Stimulated activated CD4-positive, alpha-beta T cell treated with anti-CD3 and anti-CD28 coated beads, Interleukin-4, amount 100 ng/mL, for 1 hour (primary cell): ENCODE results near the gene TSPAN14.
A peak's percentile ranks its signal among the peaks of the same experiment; 100 is the strongest.
"Not testable (repeated sequence)": the region's sequence is repeated elsewhere in the genome, so short reads cannot be mapped to it uniquely, and the experiment has no call there.

Experiments
- DNase-seq: peaks from one replicate; pipeline ENCODE4 v3.0.0-alpha.2; 2020

The TSPAN14 gene

DNA sequence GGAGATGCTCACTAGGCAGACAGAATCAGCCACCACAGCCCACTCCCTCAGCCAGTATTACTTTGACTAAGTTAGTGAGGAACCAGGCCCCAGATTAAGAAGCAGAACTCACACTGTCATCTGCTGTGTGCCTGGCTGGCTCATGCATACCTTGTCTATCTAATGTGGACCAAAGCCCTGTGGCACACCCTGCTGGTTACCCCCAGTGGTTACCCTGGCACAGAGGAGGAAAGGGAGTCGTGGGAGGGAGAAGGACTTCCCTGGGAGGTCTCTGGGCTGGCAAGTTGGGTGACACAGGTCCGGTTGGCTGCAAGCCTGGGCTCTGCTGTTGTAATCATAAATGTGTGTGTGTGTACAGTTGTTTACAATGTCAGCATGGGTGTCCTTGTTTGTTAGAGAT lies 76.1 kb downstream of the TSPAN14 start:
- peak; percentile 40 for DNase-seq

DNA sequence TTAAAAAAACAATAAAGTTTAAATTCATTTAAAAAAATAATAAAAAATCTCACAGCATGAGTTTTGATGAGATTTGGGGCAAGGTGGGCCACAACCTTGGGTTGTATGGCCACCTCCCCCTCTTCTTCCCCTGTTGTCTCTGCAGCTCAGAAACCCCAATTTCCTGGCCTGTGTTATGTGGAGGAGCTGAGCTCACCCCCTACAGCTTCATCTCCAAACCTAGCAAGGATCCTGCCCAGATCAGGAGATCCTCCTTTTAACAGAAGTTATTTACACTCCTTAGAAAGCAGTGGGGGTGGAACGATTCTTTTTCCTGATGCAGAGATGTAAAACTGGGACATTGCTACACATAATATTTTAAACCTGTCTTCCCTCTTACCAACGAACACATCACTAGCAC lies 76.7 kb downstream of the TSPAN14 start:
- no peak for DNase-seq

DNA sequence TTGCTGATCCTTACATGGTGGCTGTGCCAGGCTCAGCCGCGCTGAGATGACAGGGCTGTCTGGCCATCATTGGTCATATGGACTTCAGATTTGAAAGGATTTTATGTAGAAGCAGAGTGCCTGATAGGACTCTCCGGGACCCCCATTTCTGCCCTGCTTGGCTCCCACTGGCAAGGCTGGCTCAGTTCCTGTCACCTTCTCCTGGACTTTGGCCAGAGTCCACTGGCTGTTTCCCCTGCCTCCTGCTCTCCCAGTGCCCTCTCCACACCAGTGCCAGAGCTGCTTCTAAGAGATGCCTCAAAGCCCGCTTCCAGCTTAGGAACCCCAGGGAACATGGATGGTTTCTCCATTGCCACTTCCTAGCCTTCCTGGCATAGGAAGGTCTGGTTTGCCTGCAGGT lies 78.5 kb downstream of the TSPAN14 start:
- no peak for DNase-seq

DNA sequence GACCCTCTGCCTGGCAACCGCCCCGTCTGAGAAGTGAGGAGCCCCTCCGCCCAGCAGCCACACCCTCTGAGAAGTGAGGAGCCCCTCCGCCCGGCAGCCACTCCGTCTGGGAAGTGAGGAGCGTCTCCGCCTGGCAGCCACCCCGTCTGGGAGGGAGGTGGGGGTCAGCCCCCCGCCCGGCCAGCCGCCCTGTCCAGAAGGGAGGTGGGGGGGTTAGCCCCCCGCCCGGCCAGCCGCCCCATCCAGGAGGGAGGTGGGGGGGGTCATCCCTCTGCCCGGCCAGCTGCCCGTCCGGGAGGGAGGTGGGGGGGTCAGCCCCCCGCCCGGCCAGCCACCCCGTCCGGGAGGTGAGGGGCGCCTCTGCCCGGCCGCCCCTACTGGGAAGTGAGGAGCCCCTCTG lies 79.9 kb downstream of the TSPAN14 start:
- not testable (repeated sequence) for DNase-seq

DNA sequence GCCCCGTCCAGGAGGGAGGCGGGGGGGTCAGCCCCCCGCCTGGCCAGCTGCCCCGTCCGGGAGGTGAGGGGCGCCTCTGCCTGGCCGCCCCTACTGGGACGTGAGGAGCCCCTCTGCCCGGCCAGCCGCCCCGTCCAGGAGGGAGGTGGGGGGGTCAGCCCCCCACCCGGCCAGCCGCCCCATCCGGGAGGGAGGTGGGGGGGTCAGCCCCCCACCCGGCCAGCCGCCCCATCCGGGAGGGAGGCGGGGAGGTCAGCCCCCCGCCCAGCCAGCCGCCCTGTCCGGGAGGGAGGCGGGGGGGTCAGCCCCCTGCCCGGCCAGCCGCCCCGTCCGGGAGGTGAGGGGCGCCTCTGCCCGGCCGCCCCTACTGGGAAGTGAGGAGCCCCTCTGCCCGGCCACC lies 80.5 kb downstream of the TSPAN14 start:
- DNase-seq: not testable (repeated sequence)

DNA sequence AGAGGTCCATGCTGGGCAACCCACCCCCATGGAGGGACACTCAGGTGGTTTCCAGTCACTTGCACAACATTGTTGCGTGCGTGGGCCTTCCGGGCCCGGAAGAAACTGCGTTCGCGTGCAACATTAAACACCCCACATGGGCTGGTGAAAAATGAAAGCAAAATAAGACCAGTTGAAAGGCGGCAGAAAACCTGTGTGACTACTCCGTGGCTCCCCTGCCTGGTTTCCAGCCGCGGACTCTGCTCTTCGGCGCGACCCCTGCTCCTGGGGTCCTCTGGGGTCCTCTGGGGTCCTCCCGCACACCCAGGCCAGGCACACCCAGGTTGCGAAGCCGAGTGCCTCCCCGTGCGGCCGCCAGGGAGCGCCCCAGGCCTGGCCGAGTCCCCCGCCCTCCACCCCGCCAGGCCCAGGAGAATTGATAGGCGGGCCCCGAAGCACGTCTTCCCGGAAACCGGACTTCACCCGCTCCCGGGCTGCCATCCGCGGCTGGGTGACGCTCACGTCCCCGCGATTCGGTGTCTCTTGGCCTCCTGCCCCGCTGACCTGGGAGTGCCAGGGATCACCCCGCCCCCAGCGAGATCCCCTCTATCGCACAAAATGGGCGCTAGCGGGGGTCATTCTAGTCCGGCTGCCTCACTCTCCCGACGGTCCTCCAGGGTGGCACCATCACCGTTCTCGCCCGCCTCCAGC lies 81.7 kb downstream of the TSPAN14 start:
- peak; percentile 70 for DNase-seq

DNA sequence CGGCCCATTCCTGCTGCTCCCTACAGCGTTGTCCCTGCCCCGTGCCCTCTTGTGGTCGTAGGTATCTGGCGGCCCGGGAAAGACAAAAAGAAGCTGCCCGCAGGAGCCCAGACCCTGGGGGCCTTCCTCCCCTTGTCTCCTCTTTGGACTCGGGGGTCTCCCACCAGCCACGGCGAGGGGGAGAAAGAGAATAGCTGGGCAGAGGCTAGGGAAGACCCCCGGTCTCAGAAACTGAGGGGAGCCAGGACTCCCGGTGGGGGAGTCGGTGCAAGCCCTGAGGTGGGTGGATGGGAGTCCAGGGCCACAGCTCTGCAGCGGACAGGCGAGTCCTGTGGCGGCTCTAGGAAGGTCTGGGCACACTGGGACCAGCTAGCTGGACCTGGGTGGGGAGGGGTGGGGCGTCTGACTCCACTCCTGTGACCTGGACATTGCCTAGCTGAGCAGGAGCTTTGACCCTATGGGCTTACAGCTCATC lies 82.3 kb downstream of the TSPAN14 start:
- DNase-seq: no peak

DNA sequence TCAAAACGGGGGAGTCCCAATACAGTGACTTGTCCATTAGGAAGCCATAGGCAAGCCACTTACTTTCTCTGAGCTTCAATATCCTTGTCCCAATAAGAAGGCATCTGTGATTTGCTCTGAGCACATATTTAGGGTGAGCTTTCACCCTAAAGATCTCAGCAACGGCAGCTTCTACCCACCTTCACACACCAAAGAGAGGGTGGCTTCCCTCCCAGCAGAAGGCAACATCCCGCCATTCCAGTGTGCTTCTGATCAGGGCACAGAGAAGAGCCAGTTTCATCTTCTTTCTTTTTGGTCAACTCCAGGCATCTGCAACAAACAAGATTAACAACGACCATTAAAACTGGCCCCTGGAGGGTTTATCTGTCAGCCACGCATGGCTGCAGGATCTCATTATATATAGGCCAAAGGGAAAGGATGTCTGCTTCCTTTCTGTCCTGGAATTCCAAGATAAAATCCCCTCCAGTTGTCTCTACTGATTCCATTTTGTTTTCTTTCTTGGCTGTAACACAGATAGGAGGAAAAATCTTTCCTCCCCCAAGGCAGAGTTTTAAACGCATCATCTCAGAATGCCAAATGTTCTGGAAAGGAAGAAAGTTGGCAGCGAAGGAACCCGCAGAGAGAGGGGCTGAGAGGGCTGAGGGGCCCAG lies 83.1 kb downstream of the TSPAN14 start:
- no peak for DNase-seq

DNA sequence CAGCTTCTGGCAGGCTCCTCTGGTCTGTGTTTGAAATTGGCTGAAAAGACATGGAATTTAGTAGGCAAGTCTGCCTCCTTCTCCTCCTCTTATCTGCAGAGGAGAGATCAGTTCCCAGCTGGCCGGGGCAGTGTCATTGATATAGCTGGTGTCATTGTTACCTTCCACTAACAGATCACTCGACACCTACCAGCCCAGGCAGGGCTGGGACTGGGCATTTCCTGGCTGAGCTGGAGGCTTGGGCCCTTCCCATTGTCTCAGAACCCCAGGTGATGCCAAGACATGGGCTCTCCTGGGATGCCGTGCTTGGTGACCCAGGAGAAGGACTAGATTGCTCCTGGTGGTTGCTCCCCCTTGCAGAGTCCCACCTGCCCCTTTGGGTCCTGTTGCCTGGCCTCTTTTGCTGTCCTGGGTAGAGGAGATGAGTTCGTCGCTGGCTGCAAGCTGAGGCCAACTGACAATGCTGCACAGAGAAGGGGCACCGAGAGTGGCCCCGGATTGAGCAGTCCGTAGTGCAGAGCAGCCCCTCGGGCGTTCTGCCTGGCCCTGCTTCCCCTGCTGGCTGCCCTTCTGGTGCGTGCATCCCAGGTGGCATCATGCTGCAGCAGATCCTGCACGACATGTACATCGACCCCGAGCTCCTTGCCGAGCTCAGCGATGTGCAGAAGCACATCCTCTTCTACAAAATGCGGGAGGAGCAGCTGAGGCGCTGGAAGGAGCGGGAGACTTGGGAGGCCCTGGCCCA lies 83.8 kb downstream of the TSPAN14 start, which contains the start of gene SH2D4B:
Gene SH2D4B (plus strand): TSS at position 167 of the 745 bp plus-strand sequence. CDS start 430 bp downstream, at position 597.
- no peak for DNase-seq

DNA sequence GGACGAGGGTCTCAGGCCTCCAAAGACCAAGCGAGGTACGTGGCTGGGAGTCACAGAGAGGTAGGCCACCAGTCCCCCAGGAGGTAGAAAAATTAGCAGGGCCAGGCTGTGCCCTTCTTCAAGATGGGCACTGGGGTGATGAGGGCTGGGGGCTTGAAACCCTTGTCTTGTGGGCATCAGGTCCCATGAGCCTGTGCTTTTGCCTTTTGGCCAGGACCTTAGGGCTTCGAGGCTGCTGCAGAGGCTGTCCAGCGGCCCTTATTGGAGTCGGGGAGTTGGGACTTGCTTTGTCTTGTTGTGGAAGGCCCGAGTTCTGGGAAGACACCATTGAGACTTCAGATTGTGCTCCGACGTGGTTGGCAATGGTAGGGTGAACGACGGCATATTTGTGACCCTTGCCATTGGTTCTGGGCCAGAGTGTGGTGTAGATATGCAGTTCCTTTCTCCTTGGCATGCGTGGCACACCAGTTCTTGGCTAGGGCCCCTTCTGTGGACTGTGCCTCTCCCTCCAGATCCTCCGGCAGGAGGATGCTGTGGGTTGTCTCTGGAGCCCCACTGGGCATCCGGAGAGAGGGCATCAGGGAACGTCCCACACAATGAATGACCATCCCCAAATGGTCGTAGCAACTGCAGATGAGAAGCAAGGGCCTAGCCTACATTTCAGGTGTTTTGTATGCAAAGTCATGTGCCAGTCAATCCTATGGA lies 84.5 kb downstream of the TSPAN14 start:
- no peak for DNase-seq

DNA sequence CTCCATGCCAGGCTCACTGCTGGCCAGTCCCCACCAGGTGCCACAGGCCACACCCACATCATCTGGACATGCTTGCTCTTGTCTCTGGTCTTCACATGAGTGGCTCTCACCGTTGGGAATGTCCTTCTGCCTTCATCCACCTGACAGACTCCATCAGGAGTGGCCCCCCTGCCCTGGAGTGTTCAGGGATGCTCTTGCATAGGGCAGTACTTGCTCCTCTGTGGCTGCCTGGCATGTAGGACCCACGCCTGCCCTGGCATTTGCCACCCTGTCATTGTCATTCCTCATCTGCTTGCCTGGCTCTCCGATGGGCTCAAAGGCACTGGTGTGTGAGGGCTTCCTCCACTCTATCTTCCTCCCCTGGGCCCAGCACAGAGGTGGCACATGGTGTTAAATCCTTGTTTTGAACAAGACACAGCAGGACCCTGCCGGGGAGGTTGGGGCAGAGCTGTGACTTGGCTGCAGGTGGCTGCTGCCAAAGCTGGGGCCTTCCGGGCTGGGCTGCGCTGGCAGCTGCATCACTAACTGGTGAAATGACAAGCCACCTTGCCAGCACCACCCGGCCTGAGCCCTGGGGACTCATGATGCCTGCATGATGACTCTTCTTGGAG lies 85.4 kb downstream of the TSPAN14 start:
- DNase-seq: no peak

DNA sequence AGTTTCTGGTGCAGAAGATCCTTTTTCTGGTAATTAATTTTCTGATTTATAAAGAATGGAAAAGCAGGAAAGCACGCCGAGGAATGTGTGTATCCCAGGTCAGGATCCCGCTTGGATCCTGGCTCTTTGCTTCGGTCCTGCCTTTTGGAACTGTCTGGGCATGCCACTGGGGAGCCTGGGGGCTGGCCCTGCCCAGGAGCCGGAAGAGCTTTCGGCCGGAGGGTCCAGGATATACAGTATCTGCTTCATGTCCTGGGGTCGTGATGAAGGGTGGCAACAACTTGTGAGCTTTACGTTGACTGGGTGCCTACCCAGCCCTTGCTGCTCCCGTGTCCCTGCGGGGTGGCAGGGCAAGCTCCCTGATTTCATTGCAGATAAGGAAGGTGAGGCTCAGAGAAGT lies 86.0 kb downstream of the TSPAN14 start:
- DNase-seq: no peak

DNA sequence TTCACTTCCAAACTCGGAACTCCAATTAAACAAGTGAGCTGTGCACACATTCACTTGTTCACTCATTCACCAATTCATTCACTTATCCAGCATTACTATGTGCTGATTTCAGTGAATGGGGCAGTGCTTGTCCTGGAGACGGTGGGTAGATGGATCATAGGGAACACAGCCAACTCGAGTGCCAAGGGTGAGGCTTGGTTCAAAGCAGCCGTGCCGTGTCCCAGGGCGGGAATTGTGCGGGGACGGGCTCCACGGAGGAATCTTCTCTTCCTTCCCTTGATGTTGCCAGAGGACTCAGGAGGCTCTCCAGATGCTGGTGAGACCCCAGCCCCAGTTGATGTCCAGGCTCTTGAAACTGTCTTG lies 86.5 kb downstream of the TSPAN14 start:
- DNase-seq: no peak

DNA sequence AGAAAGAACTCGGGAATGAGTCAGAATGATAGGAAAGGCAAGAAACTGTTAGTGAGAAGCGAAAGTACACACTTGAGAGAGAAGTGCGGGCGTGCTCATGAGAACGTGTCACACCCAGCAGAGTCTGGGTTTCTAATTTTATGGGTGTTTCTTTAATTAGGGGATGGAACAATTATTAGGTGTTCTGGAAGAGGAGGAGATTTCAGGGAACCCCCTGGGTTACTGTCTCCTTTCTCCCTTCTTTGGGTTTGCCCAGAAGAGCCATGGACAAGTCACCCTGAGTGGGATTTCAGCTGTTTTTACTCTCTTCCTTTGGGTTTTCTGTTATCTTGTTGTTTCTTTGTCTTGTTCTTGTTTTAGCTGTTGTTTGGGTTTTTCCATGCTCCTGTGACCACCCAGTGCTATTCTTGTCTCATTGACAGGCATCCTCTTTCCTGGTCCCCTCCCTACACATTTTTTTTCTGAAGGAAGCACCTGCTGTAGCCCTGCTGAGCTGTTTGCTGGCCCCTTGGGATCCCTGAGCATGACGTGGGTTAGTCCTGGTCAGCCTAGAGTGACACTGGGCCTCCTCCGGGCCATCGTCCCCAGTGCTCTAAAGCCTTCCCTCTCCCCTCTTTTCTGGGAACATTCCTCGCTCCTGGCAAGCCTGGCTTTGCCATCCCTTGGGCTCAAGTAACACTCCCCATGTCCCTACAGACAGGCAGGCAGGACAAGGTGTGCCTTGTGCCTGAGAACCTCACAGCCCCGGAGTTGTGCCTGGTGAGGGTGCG lies 87.1 kb downstream of the TSPAN14 start:
- DNase-seq: no peak

DNA sequence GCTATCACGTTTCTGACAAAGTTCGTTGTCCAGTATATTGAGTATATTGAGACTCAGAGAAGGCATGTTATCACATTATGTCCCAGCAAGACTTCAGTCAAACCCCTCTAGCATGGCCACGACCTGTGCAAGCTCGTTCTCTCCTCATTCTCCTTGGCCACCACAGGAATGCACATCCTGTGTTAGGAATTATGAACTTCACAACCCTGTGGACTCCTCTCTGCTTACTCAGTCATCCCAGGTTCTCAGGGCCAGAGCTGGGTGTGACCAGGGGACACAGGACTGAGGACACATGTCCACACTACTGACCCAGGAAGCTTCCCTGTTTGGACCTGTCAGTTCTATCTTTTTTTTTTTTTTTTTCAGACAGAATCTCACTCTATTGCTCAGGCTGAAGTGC lies 87.9 kb downstream of the TSPAN14 start:
- DNase-seq: no peak

DNA sequence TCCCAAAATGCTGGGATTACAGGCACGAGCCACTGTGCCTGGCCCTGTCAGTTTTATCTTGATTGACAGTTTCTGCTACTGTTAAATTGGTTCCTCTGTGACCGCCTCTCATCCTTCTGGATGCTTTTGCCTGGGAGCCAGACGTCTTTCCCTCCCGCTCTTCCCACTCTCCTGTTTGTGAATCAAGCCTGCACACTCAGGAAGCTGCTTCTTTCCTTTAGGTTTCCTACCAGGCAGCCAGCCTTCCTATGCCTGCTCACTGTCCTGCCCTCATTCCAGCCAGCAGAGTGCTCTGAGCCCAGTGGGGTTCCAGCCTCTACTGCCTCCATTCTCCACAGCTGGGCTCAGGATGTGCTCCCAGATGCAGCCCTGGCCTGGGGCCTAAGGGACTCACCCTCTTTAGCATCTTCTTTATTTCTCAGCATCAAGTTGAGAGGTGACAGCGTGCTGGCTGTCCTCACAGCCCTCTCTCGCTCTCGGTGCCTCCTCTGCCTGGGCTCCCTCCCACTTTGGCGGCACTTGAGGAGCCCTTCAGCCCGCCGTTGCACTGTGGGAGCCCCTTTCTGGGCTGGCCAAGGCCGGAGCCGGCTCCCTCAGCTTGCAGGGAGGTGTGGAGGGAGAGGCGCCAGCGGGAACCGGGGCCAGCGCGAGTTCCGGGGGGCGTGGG lies 88.7 kb downstream of the TSPAN14 start:
- no peak for DNase-seq

DNA sequence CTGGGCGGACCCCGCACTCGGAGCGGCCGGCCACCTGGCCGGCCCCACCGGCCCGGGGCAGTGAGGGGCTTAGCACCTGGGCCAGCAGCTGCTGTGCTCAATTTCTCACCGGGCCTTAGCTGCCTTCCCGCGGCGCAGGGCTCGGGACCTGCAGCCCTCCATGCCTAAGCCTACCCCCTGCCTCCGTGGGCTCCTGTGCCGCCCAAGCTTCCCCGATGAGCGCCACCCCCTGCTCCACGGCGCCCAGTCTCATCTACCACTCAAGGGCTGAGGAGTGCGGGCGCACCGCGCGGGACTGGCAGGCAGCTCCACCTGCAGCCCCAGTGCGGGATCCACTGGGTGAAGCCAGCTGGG lies 89.2 kb downstream of the TSPAN14 start:
- DNase-seq: not testable (repeated sequence)

DNA sequence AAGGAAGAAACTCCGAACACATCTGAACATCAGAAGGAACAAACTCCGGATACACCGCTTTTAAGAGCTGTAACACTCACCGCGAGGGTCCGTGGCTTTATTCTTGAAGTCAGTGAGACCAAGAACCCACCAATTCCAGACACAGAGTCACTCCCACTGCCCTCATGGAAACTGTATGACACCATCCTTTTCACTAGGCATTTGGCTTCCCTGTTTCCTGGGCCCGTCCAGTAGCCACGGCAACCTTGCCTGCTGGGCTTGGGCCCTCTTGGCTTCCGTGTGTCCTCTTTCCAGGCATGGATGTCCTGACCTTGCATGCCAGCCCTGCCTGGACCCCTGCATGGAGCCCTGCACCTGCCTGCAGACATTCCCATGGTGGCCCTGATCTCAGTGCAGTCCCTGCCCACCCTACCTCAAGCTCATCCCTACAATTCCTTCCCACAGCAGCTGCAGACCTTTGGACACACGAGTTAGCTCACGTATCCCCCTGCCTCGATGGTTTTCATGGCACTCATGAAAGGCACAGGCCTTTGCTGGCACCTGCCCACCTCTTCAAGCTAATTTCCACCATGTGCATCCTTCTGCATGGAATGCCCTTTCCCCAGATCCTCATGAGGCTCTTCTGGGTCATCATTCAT lies 90.3 kb downstream of the TSPAN14 start:
- no peak for DNase-seq

DNA sequence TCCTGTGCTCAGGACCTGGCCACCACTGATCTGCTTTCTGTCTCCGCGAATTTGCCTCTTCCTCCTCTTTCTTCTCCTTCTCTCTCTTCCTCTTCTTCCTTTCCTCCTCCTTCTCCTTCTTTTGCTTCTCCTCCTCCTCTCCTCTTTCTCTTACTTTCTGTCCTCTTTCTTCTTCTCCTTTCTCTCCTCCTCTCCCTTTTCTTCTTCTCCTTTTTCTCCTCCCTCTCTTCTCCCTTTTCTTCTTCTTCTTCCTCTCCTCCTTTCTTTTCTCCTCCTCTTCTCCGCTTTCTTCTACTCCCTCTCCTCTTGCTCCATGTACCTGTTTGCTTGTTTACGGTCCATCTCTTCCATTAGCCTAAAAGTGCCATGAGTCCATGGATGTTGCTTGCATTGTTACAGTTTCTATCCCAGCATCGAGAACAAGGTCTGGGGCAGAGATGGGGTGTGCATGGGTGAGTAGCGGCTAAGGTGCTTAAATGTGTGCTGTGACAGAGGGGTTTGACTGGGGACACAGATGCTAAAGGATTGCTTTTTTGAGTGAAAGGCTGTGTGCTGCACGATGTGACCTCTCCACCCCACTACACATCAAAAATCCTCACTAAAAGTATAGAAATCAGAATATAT lies 91.3 kb downstream of the TSPAN14 start:
- no peak for DNase-seq

DNA sequence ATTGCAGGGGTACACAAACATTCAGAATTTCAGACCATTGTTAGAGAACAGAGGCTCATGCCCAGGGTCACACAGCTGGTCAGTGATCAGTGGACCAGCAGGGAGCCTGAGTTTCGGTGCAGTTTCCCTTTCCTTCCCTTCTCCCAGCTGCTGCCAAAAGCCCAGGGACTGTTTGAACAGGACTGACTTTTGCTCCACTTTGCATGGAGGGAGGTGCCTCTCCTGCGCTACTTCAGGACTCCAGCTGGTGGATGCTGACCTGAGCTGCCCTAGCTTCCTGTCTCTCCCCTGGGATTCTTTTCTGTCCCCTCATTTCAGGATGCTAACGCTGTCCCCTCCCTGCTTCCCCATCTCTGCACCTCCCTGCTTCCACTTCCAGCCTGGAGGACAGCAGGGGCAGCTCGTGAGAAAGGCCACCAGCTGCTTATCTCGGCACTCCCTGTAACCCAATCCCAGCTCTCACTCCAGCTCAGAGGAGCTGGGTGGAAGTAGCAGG lies 98.1 kb downstream of the TSPAN14 start:
- no peak for DNase-seq
